ENCODE data around the gene MMP20.

- TF ChIP-seq, protein P1, sequence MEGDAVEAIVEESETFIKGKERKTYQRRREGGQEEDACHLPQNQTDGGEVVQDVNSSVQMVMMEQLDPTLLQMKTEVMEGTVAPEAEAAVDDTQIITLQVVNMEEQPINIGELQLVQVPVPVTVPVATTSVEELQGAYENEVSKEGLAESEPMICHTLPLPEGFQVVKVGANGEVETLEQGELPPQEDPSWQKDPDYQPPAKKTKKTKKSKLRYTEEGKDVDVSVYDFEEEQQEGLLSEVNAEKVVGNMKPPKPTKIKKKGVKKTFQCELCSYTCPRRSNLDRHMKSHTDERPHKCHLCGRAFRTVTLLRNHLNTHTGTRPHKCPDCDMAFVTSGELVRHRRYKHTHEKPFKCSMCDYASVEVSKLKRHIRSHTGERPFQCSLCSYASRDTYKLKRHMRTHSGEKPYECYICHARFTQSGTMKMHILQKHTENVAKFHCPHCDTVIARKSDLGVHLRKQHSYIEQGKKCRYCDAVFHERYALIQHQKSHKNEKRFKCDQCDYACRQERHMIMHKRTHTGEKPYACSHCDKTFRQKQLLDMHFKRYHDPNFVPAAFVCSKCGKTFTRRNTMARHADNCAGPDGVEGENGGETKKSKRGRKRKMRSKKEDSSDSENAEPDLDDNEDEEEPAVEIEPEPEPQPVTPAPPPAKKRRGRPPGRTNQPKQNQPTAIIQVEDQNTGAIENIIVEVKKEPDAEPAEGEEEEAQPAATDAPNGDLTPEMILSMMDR (IDR thresholded peaks at IDR 0.05), result no peak
- TF ChIP-seq EZH2 (IDR thresholded peaks at IDR 0.05; ENCODE audit: borderline replicate concordance, insufficient read depth, low read depth, low read length, poor library complexity, severe bottlenecking), result no peak
Measured at GRCh38 chr11:102591160-102591718, 33.9 kb downstream of the MMP20 start.
